Duodenal mucosa (tissue), 2 donors: Measurements from ENCODE around the gene PCDHA10.
"Not testable (repeated sequence)": the region's sequence is repeated elsewhere in the genome, so short reads cannot be mapped to it uniquely, and the experiment has no call there.

ENCODE experiments used
- H3K27ac ChIP-seq: one replicate; pipeline ENCODE4 v1.7.0; 2013; ENCODE audit warnings: low read depth, low read length
- H3K27me3 ChIP-seq, 2 donors: one replicate each; pipeline ENCODE4 v1.7.0; 2013; ENCODE audit warnings: low read length in 2 of 2, control low read depth in 1 of 2; ENCODE audit not compliant: insufficient read depth in 2 of 2, control insufficient read depth in 1 of 2
- H3K36me3 ChIP-seq, 2 donors: one replicate each; pipeline ENCODE4 v1.7.0; 2013; ENCODE audit warnings: low read length in 2 of 2, control low read depth in 1 of 2; ENCODE audit not compliant: insufficient read depth in 2 of 2, control insufficient read depth in 1 of 2
- H3K4me1 ChIP-seq, 2 donors: one replicate each; pipeline ENCODE4 v1.7.0; 2013; ENCODE audit warnings: low read length in 2 of 2, control low read depth in 1 of 2; ENCODE audit not compliant: insufficient read depth in 2 of 2, control insufficient read depth in 1 of 2
- H3K4me3 ChIP-seq, 2 donors: one replicate each; pipeline ENCODE4 v1.7.0; 2013; ENCODE audit warnings: low read length in 2 of 2, low read depth in 1 of 2
- H3K9ac ChIP-seq, 2 donors: one replicate each; pipeline ENCODE4 v1.7.0; 2013; ENCODE audit warnings: low read length in 2 of 2, low read depth in 1 of 2
- H3K9me3 ChIP-seq, 2 donors: one replicate each; pipeline ENCODE4 v1.7.0; 2013; ENCODE audit warnings: low read length in 2 of 2, control low read depth in 1 of 2; ENCODE audit not compliant: control insufficient read depth in 1 of 2

PCDHA10 gene

DNA sequence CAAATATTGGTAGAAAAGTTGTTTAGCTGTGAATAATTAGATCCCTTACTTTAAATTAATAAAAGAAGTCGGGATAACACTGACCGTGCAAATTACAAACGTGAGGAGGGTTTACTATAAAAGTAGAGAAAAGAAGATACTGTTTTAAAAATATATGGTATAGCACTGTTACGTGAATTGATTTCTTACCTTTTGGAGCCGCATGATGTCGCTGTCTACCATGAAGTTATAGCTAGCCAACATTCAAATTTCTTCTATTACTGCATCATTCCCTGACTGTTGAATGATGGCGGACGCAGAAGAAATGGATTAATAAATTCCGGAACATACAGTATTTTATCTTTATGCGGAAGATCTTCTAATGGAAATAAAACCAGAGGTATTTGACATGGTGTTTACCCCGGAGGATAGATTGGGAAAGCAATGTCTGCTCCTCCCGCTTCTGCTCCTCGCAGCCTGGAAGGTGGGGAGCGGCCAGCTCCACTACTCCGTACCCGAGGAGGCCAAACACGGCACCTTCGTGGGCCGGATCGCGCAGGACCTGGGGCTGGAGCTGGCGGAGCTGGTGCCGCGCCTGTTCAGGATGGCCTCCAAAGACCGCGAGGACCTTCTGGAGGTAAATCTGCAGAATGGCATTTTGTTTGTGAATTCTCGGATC is 27.9 kb upstream of the PCDHA10 start, which contains the start of gene PCDHA6:
Gene PCDHA6, plus strand, starts transcription at position 257 of the 658 bp plus-strand sequence. Its CDS starts 132 bp downstream, at position 389.
- Histone ChIP-seq H3K36me3 (no peaks in the 10 kb centered on the region), H3K9me3 (peaks cover 16 to 20% of the 10 kb centered on the region in 2 donors), H3K9ac (no peak within 1 kb of the TSS), H3K4me1 (no peaks in the 10 kb centered on the region), H3K4me3 (no peak within 1 kb of the TSS), H3K27ac (no peak within 1 kb of the TSS), H3K27me3 (no peaks in the 10 kb centered on the region)

- no peak overlapping the region for H3K9ac ChIP-seq
- no peaks in the 10 kb centered on the region for H3K27me3 ChIP-seq
- H3K36me3 ChIP-seq: no peaks in the 10 kb centered on the region
- H3K4me3 ChIP-seq: no peak overlapping the region
- no peaks in the 10 kb centered on the region for H3K4me1 ChIP-seq
- peaks cover 16 to 19% of the 10 kb centered on the region in 2 donors for H3K9me3 ChIP-seq
- no peak overlapping the region for H3K27ac ChIP-seq
These were observed 27.3 kb upstream of the PCDHA10 start for GRCh38 chr5:140828362-140828737.

DNA sequence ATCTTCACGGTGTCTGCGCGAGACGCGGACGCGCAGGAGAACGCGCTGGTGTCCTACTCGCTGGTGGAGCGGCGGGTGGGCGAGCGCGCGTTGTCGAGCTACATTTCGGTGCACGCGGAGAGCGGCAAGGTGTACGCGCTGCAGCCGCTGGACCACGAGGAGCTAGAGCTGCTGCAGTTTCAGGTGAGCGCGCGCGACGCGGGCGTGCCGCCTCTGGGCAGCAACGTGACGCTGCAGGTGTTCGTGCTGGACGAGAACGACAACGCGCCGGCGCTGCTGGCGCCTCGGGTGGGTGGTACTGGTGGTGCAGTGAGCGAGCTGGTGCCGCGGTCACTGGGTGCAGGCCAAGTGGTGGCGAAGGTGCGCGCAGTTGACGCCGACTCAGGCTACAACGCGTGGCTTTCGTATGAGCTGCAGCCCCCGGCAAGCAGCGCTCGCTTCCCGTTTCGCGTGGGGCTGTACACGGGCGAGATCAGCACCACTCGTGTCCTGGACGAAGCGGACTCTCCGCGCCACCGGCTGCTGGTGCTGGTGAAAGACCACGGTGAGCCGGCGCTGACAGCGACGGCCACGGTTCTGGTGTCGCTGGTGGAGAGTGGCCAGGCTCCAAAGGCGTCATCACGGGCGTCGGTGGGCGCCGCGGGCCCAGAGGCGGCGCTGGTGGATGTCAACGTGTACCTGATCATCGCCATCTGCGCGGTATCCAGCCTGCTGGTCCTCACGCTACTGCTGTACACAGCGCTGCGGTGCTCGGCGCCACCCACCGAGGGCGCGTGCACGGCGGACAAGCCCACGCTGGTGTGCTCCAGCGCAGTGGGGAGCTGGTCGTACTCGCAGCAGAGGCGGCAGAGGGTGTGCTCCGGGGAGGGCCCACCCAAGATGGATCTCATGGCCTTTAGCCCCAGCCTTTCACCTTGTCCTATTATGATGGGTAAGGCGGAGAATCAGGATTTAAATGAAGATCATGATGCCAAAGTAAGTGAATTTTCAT is 25.9 kb upstream of the PCDHA10 start:
- H3K36me3 ChIP-seq, H3K4me3 ChIP-seq, H3K27ac ChIP-seq, H3K9ac ChIP-seq, H3K27me3 ChIP-seq, H3K4me1 ChIP-seq: not testable (repeated sequence)
- peaks cover 16 to 23% of the 10 kb centered on the region in 2 donors for H3K9me3 ChIP-seq

- Histone ChIP-seq H3K4me3 (peak within 1 kb of the TSS; percentile 2 to 29), H3K9me3 (peaks cover 20 to 23% of the 10 kb centered on the region in 2 donors), H3K9ac (no peak within 1 kb of the TSS), H3K27me3 (no peaks in the 10 kb centered on the region), H3K36me3 (no peaks in the 10 kb centered on the region), H3K27ac (no peak within 1 kb of the TSS), H3K4me1 (no peaks in the 10 kb centered on the region)
These were observed 21.7 kb upstream of the PCDHA10 start, which contains the start of gene PCDHA7 for GRCh38 chr5:140833993-140834392. Gene PCDHA7 (plus strand): TSS chr5:140834269. CDS start chr5:140834384, 115 bp downstream.

DNA sequence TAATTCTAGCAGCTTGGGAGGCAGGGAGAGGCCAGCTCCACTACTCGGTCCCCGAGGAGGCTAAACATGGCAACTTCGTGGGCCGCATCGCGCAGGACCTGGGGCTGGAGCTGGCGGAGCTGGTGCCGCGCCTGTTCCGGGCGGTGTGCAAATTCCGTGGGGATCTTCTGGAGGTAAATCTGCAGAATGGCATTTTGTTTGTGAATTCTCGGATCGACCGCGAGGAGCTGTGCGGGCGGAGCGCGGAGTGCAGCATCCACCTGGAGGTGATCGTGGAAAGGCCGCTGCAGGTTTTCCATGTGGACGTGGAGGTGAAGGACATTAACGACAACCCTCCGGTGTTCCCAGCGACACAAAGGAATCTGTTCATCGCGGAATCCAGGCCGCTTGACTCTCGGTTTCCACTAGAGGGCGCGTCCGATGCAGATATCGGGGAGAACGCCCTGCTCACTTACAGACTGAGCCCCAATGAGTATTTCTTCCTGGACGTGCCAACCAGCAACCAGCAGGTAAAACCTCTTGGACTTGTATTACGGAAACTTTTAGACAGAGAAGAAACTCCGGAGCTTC is 21.2 kb upstream of the PCDHA10 start:
- H3K4me1 ChIP-seq, H3K36me3 ChIP-seq, H3K9ac ChIP-seq, H3K27ac ChIP-seq, H3K27me3 ChIP-seq: not testable (repeated sequence)
- H3K9me3 ChIP-seq: peaks cover 20 to 23% of the 10 kb centered on the region in 2 donors
- H3K4me3 ChIP-seq: peak overlapping the region; percentile 2 to 29

GRCh38 chr5:140835622-140836510 is 19.8 kb upstream of the PCDHA10 start:
- Histone ChIP-seq H3K9ac (no peak overlapping the region), H3K27ac (no peak overlapping the region), H3K9me3 (peaks cover 19 to 21% of the 10 kb centered on the region in 2 donors), H3K4me3 (no peak overlapping the region), H3K27me3 (no peaks in the 10 kb centered on the region), H3K4me1 (no peaks in the 10 kb centered on the region), H3K36me3 (no peaks in the 10 kb centered on the region)

DNA sequence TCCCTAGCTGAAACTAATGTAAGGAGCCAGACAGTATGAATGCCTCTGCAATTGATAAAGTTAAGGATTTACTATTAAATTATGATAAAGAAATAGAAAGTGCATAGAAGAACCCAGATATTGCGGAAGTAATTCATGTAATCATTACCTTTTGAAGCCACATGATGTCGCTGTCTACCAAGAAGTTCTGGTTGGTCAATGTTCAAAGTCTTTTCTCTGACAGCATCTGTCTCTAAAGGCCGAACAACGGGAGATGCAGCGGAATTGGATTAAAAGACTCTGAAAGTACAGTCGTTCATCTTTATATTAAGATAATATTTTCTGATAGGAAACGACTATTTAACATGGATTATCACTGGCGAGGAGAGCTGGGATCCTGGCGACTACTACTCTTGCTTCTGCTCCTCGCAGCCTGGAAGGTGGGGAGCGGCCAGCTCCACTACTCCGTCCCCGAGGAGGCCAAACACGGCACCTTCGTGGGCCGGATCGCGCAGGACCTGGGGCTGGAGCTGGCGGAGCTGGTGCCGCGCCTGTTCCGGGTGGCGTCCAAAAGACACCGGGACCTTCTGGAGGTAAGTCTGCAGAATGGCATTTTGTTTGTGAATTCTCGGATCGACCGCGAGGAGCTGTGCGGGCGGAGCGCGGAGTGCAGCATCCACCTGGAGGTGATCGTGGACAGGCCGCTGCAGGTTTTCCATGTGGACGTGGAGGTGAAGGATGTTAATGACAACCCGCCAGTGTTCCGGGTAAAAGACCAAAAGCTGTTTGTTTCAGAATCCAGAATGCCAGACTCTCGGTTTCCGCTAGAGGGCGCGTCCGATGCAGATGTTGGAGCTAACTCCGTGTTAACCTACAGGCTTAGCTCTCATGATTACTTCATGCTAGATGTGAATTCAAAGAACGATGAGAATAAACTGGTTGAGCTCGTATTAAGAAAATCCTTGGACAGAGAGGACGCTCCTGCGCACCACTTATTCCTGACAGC is 14.4 kb upstream of the PCDHA10 start, which contains the start of gene PCDHA8:
Gene PCDHA8, plus strand, starts transcription at position 210 of the 985 bp plus-strand sequence. Its CDS starts 135 bp downstream, at position 345.
- no peaks in the 10 kb centered on the region for H3K4me1 ChIP-seq
- no peak within 1 kb of the TSS for H3K4me3 ChIP-seq
- H3K9ac ChIP-seq: no peak within 1 kb of the TSS
- peaks cover 6 to 18% of the 10 kb centered on the region in 2 donors for H3K9me3 ChIP-seq
- no peaks in the 10 kb centered on the region for H3K27me3 ChIP-seq
- no peaks in the 10 kb centered on the region for H3K36me3 ChIP-seq
- H3K27ac ChIP-seq: no peak within 1 kb of the TSS

DNA sequence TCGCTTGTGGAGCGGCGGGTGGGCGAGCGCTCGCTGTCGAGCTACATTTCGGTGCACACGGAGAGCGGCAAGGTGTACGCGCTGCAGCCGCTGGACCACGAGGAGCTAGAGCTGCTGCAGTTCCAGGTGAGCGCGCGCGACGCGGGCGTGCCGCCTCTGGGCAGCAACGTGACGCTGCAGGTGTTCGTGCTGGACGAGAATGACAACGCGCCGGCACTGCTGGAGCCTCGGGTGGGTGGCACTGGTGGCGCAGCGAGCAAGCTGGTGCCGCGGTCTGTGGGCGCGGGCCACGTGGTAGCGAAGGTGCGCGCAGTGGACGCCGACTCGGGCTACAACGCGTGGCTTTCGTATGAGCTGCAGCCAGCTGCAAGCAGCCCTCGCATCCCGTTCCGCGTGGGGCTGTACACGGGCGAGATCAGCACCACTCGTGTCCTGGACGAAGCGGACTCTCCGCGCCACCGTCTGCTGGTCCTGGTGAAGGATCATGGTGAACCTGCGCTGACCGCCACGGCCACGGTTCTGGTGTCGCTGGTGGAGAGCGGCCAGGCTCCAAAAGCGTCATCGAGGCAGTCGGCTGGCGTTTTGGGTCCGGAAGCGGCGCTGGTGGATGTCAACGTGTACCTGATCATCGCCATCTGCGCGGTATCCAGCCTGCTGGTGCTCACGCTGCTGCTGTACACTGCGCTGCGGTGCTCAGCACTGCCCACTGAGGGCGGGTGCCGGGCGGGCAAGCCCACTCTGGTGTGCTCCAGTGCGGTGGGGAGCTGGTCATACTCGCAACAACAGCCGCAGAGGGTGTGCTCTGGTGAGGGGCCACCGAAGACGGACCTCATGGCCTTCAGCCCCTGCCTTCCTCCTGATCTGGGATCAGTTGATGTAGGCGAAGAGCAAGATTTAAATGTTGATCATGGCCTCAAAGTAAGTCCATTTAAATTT is 12.6 kb upstream of the PCDHA10 start:
- H3K36me3 ChIP-seq: no peaks in the 10 kb centered on the region
- no peak overlapping the region for H3K9ac ChIP-seq
- no peak overlapping the region for H3K27ac ChIP-seq
- H3K27me3 ChIP-seq: no peaks in the 10 kb centered on the region
- H3K9me3 ChIP-seq: peaks cover 4 to 17% of the 10 kb centered on the region in 2 donors
- no peaks in the 10 kb centered on the region for H3K4me1 ChIP-seq
- no peak overlapping the region for H3K4me3 ChIP-seq
